ENCODE results near the gene ELOB. TPM values are rescaled to one million over a fixed set of nuclear protein-coding genes. Genes with fewer than 3 reads are reported as not detected.

Gene ELOB
- total and polyA plus RNA-seq, 2 of the 13 experiments (the other 11 are each of a cell fraction or from before 2014, with no cell fraction given): 208 to 225 TPM

DNA sequence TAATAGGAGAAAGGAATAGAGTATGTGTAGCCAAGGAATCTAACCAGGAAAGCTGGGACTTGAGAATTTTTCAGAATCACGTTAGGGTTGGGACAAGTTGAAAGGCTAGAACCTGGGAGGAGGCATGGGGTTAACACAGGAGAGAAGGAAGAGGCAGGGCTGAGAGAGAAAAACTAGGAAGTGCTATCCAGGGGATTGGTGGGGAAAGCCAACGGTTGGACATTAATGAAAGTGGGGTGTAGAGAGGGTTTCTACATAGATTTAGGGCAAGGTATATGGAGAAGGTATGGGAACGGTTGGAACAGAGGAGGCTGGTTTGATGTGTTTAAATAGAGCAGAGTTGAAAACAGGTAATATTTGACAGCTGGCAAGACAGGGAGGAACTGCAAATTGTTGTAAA, 21.9 kb downstream of the ELOB start:
- peaks cover 21 to 40% of the 10 kb centered on the region in 2 experiments for H3K36me3 ChIP-seq (replicated peaks in 1 of 2; ENCODE audit: control insufficient read depth in 1 of 2, insufficient read depth in 2 of 2, low read length in 2 of 2)
- H3K27me3 ChIP-seq (ENCODE audit: control insufficient read depth in 1 of 2, insufficient read depth in 2 of 2, low read length in 2 of 2): no peaks in the 10 kb centered on the region; a peak in 1 of 5 replicates
- POLR2A ChIA-PET: interaction anchor here (4.6 to 5.1 kb wide), 2 partner anchors 16 to 21 kb away, joined by 43 to 74 read pairs; partner anchors contain the start of gene ELOB
- no peak overlapping the region for H3K27ac ChIP-seq (ENCODE audit: extremely low read length, insufficient read depth, low read length)
- ATAC-seq: no peak
- in situ Hi-C loops (cut with HindIII; ENCODE audit: extremely low pct_ligation_motif_present, low pct_unique_long_range_greater_than_20kb) (no loop called here), intact Hi-C loops (cut with micrococcal nuclease; ENCODE audit: unreplicated experiment) (no loop called here)
- CTCF ChIA-PET (ENCODE audit: low intra/inter-chr PET ratio, low total read pairs): no interaction called here
- peak overlapping the region; percentile 100 for H3K9ac ChIP-seq (ENCODE audit: insufficient read depth, low read depth, low read length)
- WGBS (ENCODE audit: low lambda C conversion rate): 28% methylated on average over 3 of the region's 3 CpGs
- peak overlapping the region; percentile 92 for H3K4me2 ChIP-seq (ENCODE audit: low read depth, low read length)
- no peaks in the 10 kb centered on the region for H3K9me3 ChIP-seq (ENCODE audit: low read length)
- H4K20me1 ChIP-seq (ENCODE audit: insufficient read depth, low read length): peaks cover 49% of the 10 kb centered on the region
- FAIRE-seq: no peak
- H2AFZ ChIP-seq (ENCODE audit: low read length): no peak overlapping the region
- peaks cover 40% of the 10 kb centered on the region for H3K4me1 ChIP-seq (ENCODE audit: insufficient read depth, low read length)
- H3K79me2 ChIP-seq (ENCODE audit: insufficient read depth, low read length): peaks cover 83% of the 10 kb centered on the region
- BruUV-seq (replicated peaks): no TSS peak
- no peak for DNase-seq (ENCODE audit: low spot score)
- H3K4me3 ChIP-seq (replicated peaks in 1 of 3; ENCODE audit: insufficient read depth in 1 of 3, low read depth in 2 of 3, low read length in 3 of 3): peak overlapping the region; percentile 13 to 93 (median 83); a peak in 5 of 6 replicates
- 0 out of 2 replicates have a peak, but pooled peaks have one; percentile 20 for TF ChIP-seq ZSCAN25 (CRISPR knock-in tag; IDR thresholded peaks at IDR 0.05)
- TF ChIP-seq, protein P1, sequence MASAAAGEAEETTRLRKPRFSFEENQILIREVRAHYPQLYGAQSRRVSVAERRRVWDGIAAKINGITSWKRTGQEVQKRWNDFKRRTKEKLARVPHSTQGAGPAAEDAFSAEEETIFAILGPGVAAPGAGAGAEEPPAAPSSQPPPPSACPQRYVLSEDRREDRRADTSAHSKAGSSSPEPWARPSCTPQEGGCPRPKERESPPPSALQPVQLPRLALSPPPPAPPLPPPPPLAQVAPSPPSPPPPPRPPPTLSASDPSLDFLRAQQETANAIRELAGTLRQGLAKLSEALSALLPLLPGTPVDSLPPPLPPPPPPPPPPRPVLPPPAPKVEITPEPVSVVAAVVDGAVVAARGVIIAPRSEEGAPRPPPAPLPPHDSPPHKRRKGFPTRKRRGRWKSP (CRISPR knock-in tag; IDR thresholded peaks at IDR 0.05): no peak

DNA sequence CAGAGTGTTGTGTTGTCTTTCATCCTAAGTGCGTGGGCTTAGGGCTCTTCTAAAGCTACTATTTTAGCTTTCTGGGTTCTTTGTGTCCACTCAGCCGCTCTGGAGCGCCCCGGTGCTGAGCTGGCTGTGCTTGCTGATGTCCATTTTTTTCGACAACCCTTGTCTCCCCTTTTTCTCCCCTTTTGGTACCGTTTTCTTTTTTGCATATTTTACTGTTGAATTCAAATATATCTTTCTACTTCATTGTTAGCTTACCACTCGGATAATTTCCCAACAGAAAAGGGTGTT, 23.4 kb downstream of the ELOB start:
- FAIRE-seq: no peak
- ATAC-seq: no peak
- Histone ChIP-seq H3K79me2 (ENCODE audit: insufficient read depth, low read length) (peaks cover 71% of the 10 kb centered on the region), H3K36me3 (replicated peaks in 1 of 2; ENCODE audit: control insufficient read depth in 1 of 2, insufficient read depth in 2 of 2, low read length in 2 of 2) (peaks cover 13 to 29% of the 10 kb centered on the region in 2 experiments), H4K20me1 (ENCODE audit: insufficient read depth, low read length) (peaks cover 49% of the 10 kb centered on the region), H3K4me3 (replicated peaks in 1 of 3; ENCODE audit: insufficient read depth in 1 of 3, low read depth in 2 of 3, low read length in 3 of 3) (peak overlapping the region; percentile 74 to 93 (median 83)), H2AFZ (ENCODE audit: low read length) (no peak overlapping the region), H3K9ac (ENCODE audit: insufficient read depth, low read depth, low read length) (peak overlapping the region; percentile 100), H3K27me3 (ENCODE audit: control insufficient read depth in 1 of 2, insufficient read depth in 2 of 2, low read length in 2 of 2) (no peaks in the 10 kb centered on the region; a peak in 1 of 5 replicates), H3K27ac (ENCODE audit: extremely low read length, insufficient read depth, low read length) (peak overlapping the region; percentile 100), H3K9me3 (ENCODE audit: low read length) (no peaks in the 10 kb centered on the region), H3K4me1 (ENCODE audit: insufficient read depth, low read length) (peaks cover 40% of the 10 kb centered on the region), H3K4me2 (ENCODE audit: low read depth, low read length) (peak overlapping the region; percentile 92)
- POLR2A ChIA-PET: interaction anchor here (1.4 to 5.1 kb wide), 5 partner anchors 8 to 130 kb away, joined by 4 to 74 read pairs (median 15); partner anchors contain the start of genes ELOB and FLYWCH2
- DNase-seq (ENCODE audit: low spot score): no peak
- BruUV-seq (replicated peaks): no TSS peak
- intact Hi-C loops (cut with micrococcal nuclease; ENCODE audit: unreplicated experiment) (no loop called here), in situ Hi-C loops (cut with HindIII; ENCODE audit: extremely low pct_ligation_motif_present, low pct_unique_long_range_greater_than_20kb) (no loop called here)
- 0% methylated on average over 7 of the region's 7 CpGs for WGBS (ENCODE audit: low lambda C conversion rate)
- CTCF ChIA-PET (ENCODE audit: low intra/inter-chr PET ratio, low total read pairs): no interaction called here
- TF ChIP-seq, protein P2, sequence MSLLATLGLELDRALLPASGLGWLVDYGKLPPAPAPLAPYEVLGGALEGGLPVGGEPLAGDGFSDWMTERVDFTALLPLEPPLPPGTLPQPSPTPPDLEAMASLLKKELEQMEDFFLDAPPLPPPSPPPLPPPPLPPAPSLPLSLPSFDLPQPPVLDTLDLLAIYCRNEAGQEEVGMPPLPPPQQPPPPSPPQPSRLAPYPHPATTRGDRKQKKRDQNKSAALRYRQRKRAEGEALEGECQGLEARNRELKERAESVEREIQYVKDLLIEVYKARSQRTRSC (CRISPR knock-in tag; IDR thresholded peaks at IDR 0.05; ENCODE audit: low read depth): no peak
- no peak for TF ChIP-seq ZNF501 (CRISPR knock-in tag; IDR thresholded peaks at IDR 0.05)
- TF ChIP-seq CAMTA2 (CRISPR knock-in tag; IDR thresholded peaks at IDR 0.05; ENCODE audit: borderline replicate concordance): no peak

Measured in HepG2 (cell line).